Measurements from ENCODE around the gene RNF39. TPM values are rescaled to one million over a fixed set of nuclear protein-coding genes. Genes with fewer than 3 reads are reported as not detected.

Gene RNF39
- polyA plus RNA-seq, 3 donors: 0.04 TPM; not detected in 2

- Histone ChIP-seq H3K79me2 (ENCODE audit: insufficient read depth, low read length) (no peaks in the 10 kb centered on the region), H3K4me3 (replicated peaks in 1 of 3; ENCODE audit: low read depth in 2 of 3, low read length in 3 of 3) (no peak overlapping the region), H3K4me1 (ENCODE audit: control insufficient read depth in 1 of 2, insufficient read depth in 2 of 2, low read length in 2 of 2) (peaks cover 3 to 8% of the 10 kb centered on the region in 2 donors), H4K20me1 (ENCODE audit: insufficient read depth, low read length) (no peaks in the 10 kb centered on the region), H2AFZ (ENCODE audit: insufficient read depth, low read depth, low read length, poor library complexity, severe bottlenecking) (no peak overlapping the region), H3K9ac (ENCODE audit: insufficient read depth, low read length, poor library complexity, severe bottlenecking) (no peak overlapping the region), H3K36me3 (replicated peaks in 1 of 2; ENCODE audit: control insufficient read depth in 1 of 2, insufficient read depth in 2 of 2, low read length in 2 of 2) (no peaks in the 10 kb centered on the region), H3K9me3 (replicated peaks in 1 of 2; ENCODE audit: control insufficient read depth in 1 of 2, insufficient read depth in 1 of 2, low read length in 2 of 2) (no peaks in the 10 kb centered on the region), H3K27me3 (ENCODE audit: control insufficient read depth in 2 of 2, insufficient read depth in 2 of 2, low read length in 2 of 2) (no peaks in the 10 kb centered on the region), H3K4me2 (replicated peaks; ENCODE audit: extremely low read depth, low read length, poor library complexity, severe bottlenecking) (no peak overlapping the region), H3K27ac (ENCODE audit: low read depth in 1 of 2, low read length in 2 of 2) (no peak overlapping the region)
- Mint-ChIP-seq H3K36me3 (peaks cover 0 to 6% of the 10 kb centered on the region in 2 donors), H3K27me3 (ENCODE audit: low read depth in 3 of 3) (no peaks in the 10 kb centered on the region), H3K27ac (no peak overlapping the region), H3K9me3 (no peaks in the 10 kb centered on the region), H3K4me1 (peaks cover 9% of the 10 kb centered on the region), H3K4me3 (no peak overlapping the region)
- TF ChIP-seq, protein P1, sequence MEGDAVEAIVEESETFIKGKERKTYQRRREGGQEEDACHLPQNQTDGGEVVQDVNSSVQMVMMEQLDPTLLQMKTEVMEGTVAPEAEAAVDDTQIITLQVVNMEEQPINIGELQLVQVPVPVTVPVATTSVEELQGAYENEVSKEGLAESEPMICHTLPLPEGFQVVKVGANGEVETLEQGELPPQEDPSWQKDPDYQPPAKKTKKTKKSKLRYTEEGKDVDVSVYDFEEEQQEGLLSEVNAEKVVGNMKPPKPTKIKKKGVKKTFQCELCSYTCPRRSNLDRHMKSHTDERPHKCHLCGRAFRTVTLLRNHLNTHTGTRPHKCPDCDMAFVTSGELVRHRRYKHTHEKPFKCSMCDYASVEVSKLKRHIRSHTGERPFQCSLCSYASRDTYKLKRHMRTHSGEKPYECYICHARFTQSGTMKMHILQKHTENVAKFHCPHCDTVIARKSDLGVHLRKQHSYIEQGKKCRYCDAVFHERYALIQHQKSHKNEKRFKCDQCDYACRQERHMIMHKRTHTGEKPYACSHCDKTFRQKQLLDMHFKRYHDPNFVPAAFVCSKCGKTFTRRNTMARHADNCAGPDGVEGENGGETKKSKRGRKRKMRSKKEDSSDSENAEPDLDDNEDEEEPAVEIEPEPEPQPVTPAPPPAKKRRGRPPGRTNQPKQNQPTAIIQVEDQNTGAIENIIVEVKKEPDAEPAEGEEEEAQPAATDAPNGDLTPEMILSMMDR (IDR thresholded peaks at IDR 0.05): no peak
- DNase-seq: no peak
- intact Hi-C loops (cut with micrococcal nuclease): no loop called here
- WGBS (ENCODE audit: insufficient coverage): 100% methylated on average over 1 of the region's 2 CpGs
Observed at GRCh38 chr6:30043744-30044143, 31.8 kb downstream of the RNF39 start.

DNA sequence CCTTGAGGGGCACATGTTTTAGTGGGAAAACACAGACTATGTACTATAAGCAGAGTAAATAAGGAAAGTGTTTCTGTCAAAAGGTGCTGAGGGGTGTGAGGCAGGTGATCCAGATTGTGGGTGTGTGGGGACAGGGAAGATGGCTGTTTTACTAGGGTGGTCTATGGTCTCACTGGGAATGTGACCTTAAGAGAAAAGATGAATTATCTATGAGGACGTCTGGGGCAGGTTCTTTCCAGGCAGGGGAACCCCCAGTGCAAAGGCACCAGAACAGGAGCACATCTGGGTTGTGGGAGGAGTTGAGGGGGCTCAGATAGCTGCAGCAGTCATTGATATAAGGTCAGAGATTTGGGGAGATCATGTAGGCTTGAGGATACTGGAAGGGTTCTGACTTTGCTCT, 32.7 kb downstream of the RNF39 start:
- Histone ChIP-seq H4K20me1 (ENCODE audit: insufficient read depth, low read length) (no peaks in the 10 kb centered on the region), H3K4me3 (replicated peaks in 1 of 3; ENCODE audit: low read depth in 2 of 3, low read length in 3 of 3) (no peak overlapping the region), H3K27ac (ENCODE audit: low read depth in 1 of 2, low read length in 2 of 2) (no peak overlapping the region), H3K9ac (ENCODE audit: insufficient read depth, low read length, poor library complexity, severe bottlenecking) (no peak overlapping the region), H2AFZ (ENCODE audit: insufficient read depth, low read depth, low read length, poor library complexity, severe bottlenecking) (no peak overlapping the region), H3K27me3 (ENCODE audit: control insufficient read depth in 2 of 2, insufficient read depth in 2 of 2, low read length in 2 of 2) (no peaks in the 10 kb centered on the region), H3K36me3 (replicated peaks in 1 of 2; ENCODE audit: control insufficient read depth in 1 of 2, insufficient read depth in 2 of 2, low read length in 2 of 2) (no peaks in the 10 kb centered on the region), H3K4me1 (ENCODE audit: control insufficient read depth in 1 of 2, insufficient read depth in 2 of 2, low read length in 2 of 2) (peaks cover 3 to 8% of the 10 kb centered on the region in 2 donors), H3K9me3 (replicated peaks in 1 of 2; ENCODE audit: control insufficient read depth in 1 of 2, insufficient read depth in 1 of 2, low read length in 2 of 2) (no peaks in the 10 kb centered on the region), H3K4me2 (replicated peaks; ENCODE audit: extremely low read depth, low read length, poor library complexity, severe bottlenecking) (no peak overlapping the region), H3K79me2 (ENCODE audit: insufficient read depth, low read length) (no peaks in the 10 kb centered on the region)
- Mint-ChIP-seq H3K4me3 (no peak overlapping the region), H3K27ac (no peak overlapping the region), H3K36me3 (peaks cover 0 to 6% of the 10 kb centered on the region in 2 donors), H3K4me1 (peaks cover 9% of the 10 kb centered on the region), H3K9me3 (no peaks in the 10 kb centered on the region), H3K27me3 (ENCODE audit: low read depth in 3 of 3) (no peaks in the 10 kb centered on the region)
- WGBS (ENCODE audit: insufficient coverage): 77% methylated on average over 1 of the region's 1 CpG
- DNase-seq: no peak
- TF ChIP-seq, protein P1 (IDR thresholded peaks at IDR 0.05): no peak
- intact Hi-C loops (cut with micrococcal nuclease): no loop called here
